HEK293 (cell line): ENCODE results near the gene OR10P1.

Source experiments
- BCL6B ChIP-seq: fragments of 450-650 bp; formaldehyde crosslinking; IDR thresholded peaks from 2 replicates; pipeline ENCODE4 v1.5.1; 2017; ENCODE audit warnings: missing biosample characterization, missing genetic modification characterization
- GLI4 ChIP-seq: fragments of 450-650 bp; formaldehyde crosslinking; IDR thresholded peaks from 2 replicates; pipeline ENCODE4 v1.5.1; 2016; ENCODE audit warnings: missing biosample characterization, missing genetic modification characterization
- HOXC10 ChIP-seq: sonication (generic); formaldehyde crosslinking; IDR thresholded peaks from 2 replicates; pipeline ENCODE4 v1.8.1; 2023; ENCODE audit warnings: mild to moderate bottlenecking, missing genetic modification reagents
- IKZF3 ChIP-seq: fragments of 450-650 bp; IDR thresholded peaks from 2 replicates; pipeline ENCODE4 v1.5.0; 2018; ENCODE audit warnings: missing biosample characterization, mild to moderate bottlenecking, missing genetic modification characterization, moderate library complexity
- INSM2 ChIP-seq: fragments of 450-650 bp; formaldehyde crosslinking; IDR thresholded peaks from 2 replicates; pipeline ENCODE4 v1.5.1; 2016; ENCODE audit warnings: missing biosample characterization, missing genetic modification characterization
- MEIS1 ChIP-seq: sonication (generic); formaldehyde crosslinking; IDR thresholded peaks from 2 replicates; pipeline ENCODE4 v1.8.1; 2022; ENCODE audit warnings: missing genetic modification reagents, mild to moderate bottlenecking, borderline replicate concordance
- OSR2 ChIP-seq: fragments of 450-650 bp; formaldehyde crosslinking; IDR thresholded peaks from 2 replicates; pipeline ENCODE4 v1.5.1; 2016; ENCODE audit warnings: missing biosample characterization, missing genetic modification characterization
- OVOL3 ChIP-seq: fragments of 450-650 bp; formaldehyde crosslinking; IDR thresholded peaks from 2 replicates; pipeline ENCODE4 v1.5.1; 2016; ENCODE audit warnings: missing biosample characterization, missing genetic modification characterization
- PBX3 ChIP-seq: sonication (generic); formaldehyde crosslinking; IDR thresholded peaks from 2 replicates; pipeline ENCODE4 v1.8.1; 2022; ENCODE audit warnings: mild to moderate bottlenecking, moderate library complexity, missing genetic modification reagents
- RBAK ChIP-seq: fragments of 450-650 bp; formaldehyde crosslinking; IDR thresholded peaks from 2 replicates; pipeline ENCODE4 v1.5.1; 2016; ENCODE audit warnings: missing biosample characterization, missing genetic modification characterization
- YY1 ChIP-seq: fragments of 450-650 bp; formaldehyde crosslinking; IDR thresholded peaks from 2 replicates; pipeline ENCODE4 v1.5.1; 2018; ENCODE audit warnings: missing biosample characterization, missing genetic modification characterization
- ZBTB17 ChIP-seq: fragments of 450-650 bp; formaldehyde crosslinking; IDR thresholded peaks from 2 replicates; pipeline ENCODE4 v1.5.1; 2016; ENCODE audit warnings: missing biosample characterization, missing genetic modification characterization
- ZFHX2 ChIP-seq: fragments of 450-650 bp; formaldehyde crosslinking; conservative IDR thresholded peaks from 2 replicates; pipeline ENCODE4 v1.5.1; 2016; ENCODE audit warnings: missing biosample characterization, missing genetic modification characterization
- ZFP69B ChIP-seq: fragments of 450-650 bp; formaldehyde crosslinking; IDR thresholded peaks from 2 replicates; pipeline ENCODE4 v1.5.1; 2016; ENCODE audit warnings: missing biosample characterization, missing genetic modification characterization
- ZIC2 ChIP-seq: fragments of 450-650 bp; formaldehyde crosslinking; IDR thresholded peaks from 2 replicates; pipeline ENCODE4 v1.5.1; 2016; ENCODE audit warnings: missing biosample characterization, missing genetic modification characterization
- ZNF133 ChIP-seq: fragments of 450-650 bp; formaldehyde crosslinking; IDR thresholded peaks from 2 replicates; pipeline ENCODE4 v1.5.1; 2016; ENCODE audit warnings: missing biosample characterization, missing genetic modification characterization
- ZNF140 ChIP-seq: fragments of 450-650 bp; formaldehyde crosslinking; IDR thresholded peaks from 2 replicates; pipeline ENCODE4 v1.5.1; 2016; ENCODE audit warnings: missing biosample characterization, missing genetic modification characterization
- ZNF211 ChIP-seq: fragments of 450-650 bp; formaldehyde crosslinking; IDR thresholded peaks from 2 replicates; pipeline ENCODE4 v1.5.1; 2016; ENCODE audit warnings: low read depth, missing biosample characterization, missing genetic modification characterization
- ZNF214 ChIP-seq: fragments of 450-650 bp; formaldehyde crosslinking; IDR thresholded peaks from 2 replicates; pipeline ENCODE4 v1.5.1; 2017; ENCODE audit warnings: missing biosample characterization, mild to moderate bottlenecking, missing genetic modification characterization, borderline replicate concordance
- ZNF311 ChIP-seq: fragments of 450-650 bp; formaldehyde crosslinking; IDR thresholded peaks from 2 replicates; pipeline ENCODE4 v1.5.1; 2017; ENCODE audit warnings: missing biosample characterization, missing genetic modification characterization, borderline replicate concordance
- ZNF366 ChIP-seq: fragments of 450-650 bp; formaldehyde crosslinking; conservative IDR thresholded peaks from 2 replicates; pipeline ENCODE4 v1.5.1; 2016; ENCODE audit warnings: missing biosample characterization, missing genetic modification characterization
- ZNF391 ChIP-seq: fragments of 450-650 bp; formaldehyde crosslinking; IDR thresholded peaks from 2 replicates; pipeline ENCODE4 v1.5.1; 2016; ENCODE audit warnings: low read depth, missing biosample characterization, missing genetic modification characterization, borderline replicate concordance
- ZNF398 ChIP-seq: fragments of 450-650 bp; formaldehyde crosslinking; IDR thresholded peaks from 2 replicates; pipeline ENCODE4 v1.5.1; 2017; ENCODE audit warnings: missing biosample characterization, missing genetic modification characterization
- ZNF426 ChIP-seq: fragments of 450-650 bp; formaldehyde crosslinking; IDR thresholded peaks from 2 replicates; pipeline ENCODE4 v1.5.1; 2017; ENCODE audit warnings: missing biosample characterization, missing genetic modification characterization, mild to moderate bottlenecking, inconsistent platforms, moderate library complexity
- ZNF514 ChIP-seq: fragments of 450-650 bp; formaldehyde crosslinking; IDR thresholded peaks from 2 replicates; pipeline ENCODE4 v1.5.1; 2016; ENCODE audit warnings: missing biosample characterization, missing genetic modification characterization
- ZNF549 ChIP-seq: fragments of 450-650 bp; IDR thresholded peaks from 2 replicates; pipeline ENCODE4 v1.5.1; 2018; ENCODE audit warnings: missing biosample characterization, missing genetic modification characterization, mild to moderate bottlenecking, inconsistent platforms, moderate library complexity
- ZNF560 ChIP-seq: fragments of 450-650 bp; formaldehyde crosslinking; IDR thresholded peaks from 2 replicates; pipeline ENCODE4 v1.5.1; 2017; ENCODE audit warnings: missing biosample characterization, missing genetic modification characterization, borderline replicate concordance
- ZNF629 ChIP-seq: fragments of 450-650 bp; formaldehyde crosslinking; IDR thresholded peaks from 2 replicates; pipeline ENCODE4 v1.5.1; 2017; ENCODE audit warnings: missing biosample characterization, missing genetic modification characterization
- ZNF707 ChIP-seq: fragments of 450-650 bp; formaldehyde crosslinking; IDR thresholded peaks from 2 replicates; pipeline ENCODE4 v1.5.1; 2016; ENCODE audit warnings: missing biosample characterization, missing genetic modification characterization
- ZNF76 ChIP-seq: fragments of 450-650 bp; formaldehyde crosslinking; IDR thresholded peaks from 2 replicates; pipeline ENCODE4; 2016; ENCODE audit warnings: low read depth, missing biosample characterization, missing genetic modification characterization, borderline replicate concordance
- ZNF768 ChIP-seq: fragments of 450-650 bp; formaldehyde crosslinking; IDR thresholded peaks from 2 replicates; pipeline ENCODE4 v1.5.1; 2018; ENCODE audit warnings: missing biosample characterization, mild to moderate bottlenecking, missing genetic modification characterization
- ZNF791 ChIP-seq: fragments of 450-650 bp; formaldehyde crosslinking; IDR thresholded peaks from 2 replicates; pipeline ENCODE4 v1.5.1; 2016; ENCODE audit warnings: missing biosample characterization, missing genetic modification characterization
- ZSCAN30 ChIP-seq: fragments of 450-650 bp; IDR thresholded peaks from 2 replicates; pipeline ENCODE4 v1.5.1; 2018; ENCODE audit warnings: missing biosample characterization, mild to moderate bottlenecking, missing genetic modification characterization, moderate library complexity
- ZSCAN5A ChIP-seq: fragments of 450-650 bp; formaldehyde crosslinking; IDR thresholded peaks from 2 replicates; pipeline ENCODE4 v1.5.1; 2016; ENCODE audit warnings: missing biosample characterization, missing genetic modification characterization

The OR10P1 gene

GRCh38 chr12:55681142-55682077, 44.7 kb downstream of the OR10P1 start (continued):
- TF ChIP-seq OSR2 (tag by site-specific recombination) (peak; percentile 89), ZNF211 (tag by site-specific recombination) (no peak), ZNF391 (tag by site-specific recombination) (no peak), ZNF791 (tag by site-specific recombination) (no peak), ZNF311 (tag by site-specific recombination) (no peak), ZNF398 (tag by site-specific recombination) (peak; percentile 85), MEIS1 (no peak), HOXC10 (CRISPR knock-in tag) (no peak), ZNF768 (tag by site-specific recombination) (no peak), OVOL3 (tag by site-specific recombination) (no peak), YY1 (tag by site-specific recombination) (no peak), ZSCAN30 (no peak), ZNF140 (tag by site-specific recombination) (peak; percentile 32; the same call in 1 of the 2 replicates), ZNF426 (no peak), ZNF549 (tag by site-specific recombination) (no peak), ZNF514 (tag by site-specific recombination) (no peak), ZNF629 (tag by site-specific recombination) (peak; percentile 43; the same call in 1 of the 2 replicates), PBX3 (CRISPR knock-in tag) (no peak), ZNF366 (tag by site-specific recombination) (no peak), ZNF214 (tag by site-specific recombination) (no peak), ZNF133 (no peak), INSM2 (tag by site-specific recombination) (peak; percentile 21; the same call in 1 of the 2 replicates), ZNF76 (tag by site-specific recombination) (peak; percentile 90), BCL6B (tag by site-specific recombination) (no peak), GLI4 (tag by site-specific recombination) (no peak), ZSCAN5A (tag by site-specific recombination) (no peak), IKZF3 (tag by site-specific recombination) (peak; percentile 84), ZNF707 (no peak), ZNF560 (tag by site-specific recombination) (no peak), ZIC2 (tag by site-specific recombination) (peak; percentile 73), ZBTB17 (tag by site-specific recombination) (peak; percentile 82), ZFP69B (tag by site-specific recombination) (no peak; the same call in 1 of the 2 replicates), ZFHX2 (tag by site-specific recombination) (peak; percentile 100), RBAK (tag by site-specific recombination) (no peak)
